HG02970 (cell line): ENCODE data around the gene BBS9.

Source experiments
- ATAC-seq: cut with Tn5 transposase; IDR thresholded peaks from one replicate; pipeline ENCODE4 v1.9.1; 2021; ENCODE audit warnings: mild to moderate bottlenecking, moderate library complexity, moderate number of reproducible peaks; ENCODE audit not compliant: unreplicated experiment, low FRiP score

Gene BBS9

DNA sequence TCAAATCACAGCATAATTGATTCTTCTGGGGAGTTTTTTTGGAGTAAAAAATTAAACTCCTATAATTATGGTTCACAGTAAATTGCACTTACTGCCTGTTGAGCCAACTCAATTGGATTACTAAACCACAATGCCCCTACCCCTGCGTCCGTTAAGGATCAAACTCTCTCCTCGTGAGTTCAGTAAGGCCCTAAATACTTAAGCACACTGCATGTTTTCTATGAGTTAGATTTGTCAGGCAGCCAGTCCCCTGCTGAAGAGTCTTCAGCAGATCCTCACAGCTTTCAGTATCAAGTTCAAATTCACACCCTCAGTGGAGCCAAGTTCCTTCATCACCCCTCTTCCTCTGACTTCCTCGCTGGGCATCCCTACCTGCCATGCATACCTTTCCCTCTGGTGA, 501.0 kb downstream of the BBS9 start:
- no peak for ATAC-seq

GRCh38 chr7:33632322-33632721, 503.0 kb downstream of the BBS9 start:
- ATAC-seq, result no peak

DNA sequence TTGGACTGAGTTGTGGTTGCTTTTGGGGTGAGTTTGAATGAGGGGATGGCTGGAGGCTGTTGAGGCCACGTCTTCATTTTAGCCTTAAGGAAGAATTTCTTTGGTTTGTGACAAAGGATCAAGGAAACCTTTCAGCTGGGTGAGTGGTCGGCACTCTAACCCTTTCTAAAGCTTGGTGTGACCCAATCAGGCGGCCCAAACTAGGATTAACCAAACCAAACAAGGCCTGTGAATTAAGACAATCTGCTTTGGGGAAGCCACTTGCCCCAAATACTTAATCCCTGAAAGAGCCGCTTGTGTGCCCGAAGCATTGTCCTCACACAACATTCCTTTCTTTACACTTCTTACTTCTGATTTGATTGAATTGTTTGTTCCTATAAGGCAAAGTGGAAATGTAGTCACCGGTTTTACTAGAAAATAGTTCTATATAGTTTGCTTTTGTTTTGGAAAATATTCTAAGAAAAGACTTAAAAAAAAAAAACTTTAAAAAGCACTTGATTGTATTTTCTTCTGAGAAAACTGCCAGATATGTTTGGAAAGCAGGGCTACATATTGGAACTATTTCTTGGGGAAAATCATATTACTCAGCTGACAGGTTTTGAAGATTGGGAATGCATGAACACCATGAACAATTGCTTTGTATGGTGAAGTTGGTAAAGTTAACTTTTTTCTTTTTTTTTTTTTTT, 503.6 kb downstream of the BBS9 start:
- no peak for ATAC-seq

- no peak for ATAC-seq
Observed at GRCh38 chr7:33634606-33635005, 505.2 kb downstream of the BBS9 start.

GRCh38 chr7:33636359-33636758, 507.0 kb downstream of the BBS9 start:
- no peak for ATAC-seq

DNA sequence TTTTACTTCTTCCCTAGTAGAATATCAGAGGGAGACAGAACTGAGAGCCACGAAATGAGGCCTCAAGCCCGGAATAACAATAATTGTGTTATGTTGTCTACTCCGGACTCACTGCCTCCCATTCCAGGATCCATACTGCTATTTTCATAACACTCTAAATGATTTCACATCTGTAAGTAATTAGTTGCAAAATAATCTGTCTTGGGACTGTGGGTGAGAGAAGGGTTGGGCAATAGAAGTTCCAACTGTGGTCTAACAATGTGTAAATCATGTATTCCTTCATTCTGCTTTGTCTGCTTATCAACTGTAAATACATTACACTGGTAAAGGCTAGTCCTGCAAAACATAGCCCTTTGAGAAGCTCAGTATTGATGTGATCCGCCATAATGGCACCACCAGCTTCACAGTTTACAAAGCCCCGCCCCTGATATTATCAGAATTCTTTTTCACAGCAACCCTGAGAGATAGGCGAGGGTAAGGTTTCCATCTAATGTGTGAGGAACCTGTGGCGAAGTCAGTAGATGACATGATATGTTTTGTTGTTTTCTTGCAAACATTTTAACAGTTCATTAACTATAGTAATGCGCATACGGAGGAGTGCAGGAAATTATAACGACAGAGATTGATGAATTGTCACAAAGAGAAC, 510.3 kb downstream of the BBS9 start:
- ATAC-seq, result no peak

GRCh38 chr7:33640741-33641140, 511.4 kb downstream of the BBS9 start:
- no peak for ATAC-seq

- ATAC-seq, result no peak
Observed at GRCh38 chr7:33642312-33642711, 512.9 kb downstream of the BBS9 start.

GRCh38 chr7:33643530-33643929, 514.2 kb downstream of the BBS9 start:
- ATAC-seq, result no peak

- ATAC-seq, result no peak
Observed at GRCh38 chr7:33644489-33644888, 515.1 kb downstream of the BBS9 start.

DNA sequence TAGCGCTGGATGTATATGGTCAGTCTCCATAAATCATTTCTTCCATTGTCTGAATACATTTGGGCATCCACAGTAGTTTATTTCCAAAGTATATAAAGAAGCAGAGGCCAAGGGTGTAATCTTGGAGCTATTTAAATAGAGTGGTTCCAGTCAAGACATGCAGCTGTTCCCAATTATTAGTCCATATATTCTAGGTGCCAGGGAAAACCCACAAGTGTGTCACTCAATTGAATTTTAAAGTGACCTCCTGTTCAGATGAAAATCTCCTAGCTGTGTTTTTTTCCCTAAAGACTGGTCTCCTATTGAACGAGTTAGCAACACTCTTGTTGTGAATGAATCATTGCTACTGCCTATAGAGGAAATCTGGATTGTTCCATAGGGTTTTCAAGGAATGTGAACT, 515.7 kb downstream of the BBS9 start:
- ATAC-seq, result no peak

- ATAC-seq, result no peak
Observed at GRCh38 chr7:33646166-33646565, 516.8 kb downstream of the BBS9 start.

GRCh38 chr7:33646891-33647391, 517.6 kb downstream of the BBS9 start:
- ATAC-seq, result no peak

GRCh38 chr7:33649476-33650441, 520.4 kb downstream of the BBS9 start:
- ATAC-seq, result no peak

DNA sequence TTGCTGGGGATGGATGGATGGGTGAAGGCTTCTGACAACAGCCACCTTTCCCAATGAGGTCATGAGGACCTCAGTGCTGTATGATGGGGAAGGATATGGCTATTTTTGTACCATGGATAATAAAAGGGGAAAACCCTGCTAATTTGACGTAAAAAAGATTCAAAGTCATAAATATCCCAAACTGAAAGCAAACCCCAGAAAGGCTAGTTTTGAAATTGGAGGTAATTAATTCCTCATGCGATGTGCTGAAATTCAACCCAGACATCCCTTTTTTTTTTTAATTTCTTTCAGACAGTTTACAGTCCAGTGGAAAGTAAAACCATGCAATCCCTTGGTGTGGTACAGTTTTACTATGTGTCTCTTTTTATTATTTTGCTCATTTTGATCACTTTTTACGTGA, 521.5 kb downstream of the BBS9 start:
- ATAC-seq, result no peak

GRCh38 chr7:33651998-33652515, 522.7 kb downstream of the BBS9 start:
- ATAC-seq, result no peak

GRCh38 chr7:33654676-33655075, 525.3 kb downstream of the BBS9 start:
- no peak for ATAC-seq
